Sciatic nerve (tissue), 2 donors: Measurements from ENCODE around the gene TRPM2. TPM values are rescaled to one million over a fixed set of nuclear protein-coding genes. Genes with fewer than 3 reads are reported as not detected.

Experiments used
- ATAC-seq: fragments of 200-7000 bp; cut with Tn5 transposase; one replicate; pipeline ENCODE4 v1.9.1; 2020; ENCODE audit warnings: mild to moderate bottlenecking, moderate library complexity
- DNase-seq: peaks from one replicate; pipeline ENCODE4 v3.0.0-alpha.2; 2020; ENCODE audit warnings: low spot score
- intact Hi-C: fragments of 100-400 bp; cut with DNase I; formaldehyde crosslinking; loops from one replicate; pipeline ENCODE4 v1.14.2; 2022
- total RNA-seq: library from RNA; stranded (reverse); fragmentation: NEBNext Ultra II Directional; extraction: Animal tissue kit (Norgen Biotek cat#: 25700); gene quantifications from one replicate; pipeline ENCODE4 v1.2.1, GENCODE V29; 2021
- donor health status: DM: no; HTN: no; CAD: no.
- donor health status: DM: no; HTN: no; CAD: no.

TRPM2 gene
- total RNA-seq, 1 donor from 2014 or later = 9.9 TPM

DNA sequence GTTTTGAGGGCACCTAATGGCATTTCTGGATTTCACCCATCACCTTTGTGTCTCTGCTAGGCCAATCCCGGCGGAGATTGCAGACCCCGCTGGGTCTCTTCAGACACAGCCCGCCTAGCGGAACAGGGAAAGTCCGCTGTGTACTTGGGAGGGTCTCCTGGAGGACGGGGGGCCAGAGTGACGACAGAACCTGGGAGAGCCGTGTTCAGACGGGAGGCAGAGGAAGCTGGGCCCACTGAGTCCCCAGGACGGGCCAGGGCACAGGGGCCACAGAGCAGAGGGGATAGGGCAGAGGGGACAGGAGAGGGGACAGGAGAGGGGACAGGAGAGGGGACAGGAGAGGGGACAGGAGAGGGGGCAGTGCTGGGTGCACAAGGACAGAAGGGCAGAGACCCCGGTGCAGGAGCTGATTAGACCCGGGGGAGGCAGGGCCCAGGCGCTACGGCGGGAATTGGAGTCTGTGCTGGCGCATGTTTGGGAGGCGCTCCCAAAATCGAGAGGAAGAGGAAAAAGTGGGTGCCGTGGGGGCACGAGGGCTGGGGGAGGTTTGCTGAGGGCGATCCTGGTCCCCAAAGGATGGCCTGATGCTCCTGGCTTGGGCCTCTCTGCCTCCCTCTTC, 12.7 kb downstream of the TRPM2 start:
- peak; percentile 51 for DNase-seq
- intact Hi-C loops = no loop called here
- ATAC-seq = no peak

DNA sequence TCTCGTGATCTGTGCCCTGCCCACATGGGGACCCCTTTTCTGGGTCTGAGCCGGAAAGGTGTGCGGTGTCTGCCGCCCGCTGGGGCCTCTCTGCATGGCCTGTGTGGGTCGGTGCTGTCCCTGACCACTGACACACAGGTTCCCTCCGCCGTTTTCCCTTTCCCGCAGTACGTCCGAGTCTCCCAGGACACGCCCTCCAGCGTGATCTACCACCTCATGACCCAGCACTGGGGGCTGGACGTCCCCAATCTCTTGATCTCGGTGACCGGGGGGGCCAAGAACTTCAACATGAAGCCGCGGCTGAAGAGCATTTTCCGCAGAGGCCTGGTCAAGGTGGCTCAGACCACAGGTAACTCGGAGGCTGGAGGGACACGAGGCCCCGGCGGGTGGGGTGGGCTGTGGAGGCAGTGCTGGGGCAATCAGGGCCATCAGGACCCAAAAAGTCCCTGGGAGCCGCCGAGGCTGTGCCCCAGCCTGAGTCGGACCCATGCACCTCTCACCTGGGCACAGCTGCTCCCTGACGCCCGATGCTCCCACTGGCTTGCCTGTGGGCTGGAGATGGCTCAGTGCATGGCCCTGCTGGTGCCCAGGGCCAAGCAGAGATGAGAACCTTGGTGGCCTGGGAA, 13.3 kb downstream of the TRPM2 start:
- ATAC-seq (no peak), DNase-seq (peak; percentile 53)
- intact Hi-C loops = no loop called here

DNA sequence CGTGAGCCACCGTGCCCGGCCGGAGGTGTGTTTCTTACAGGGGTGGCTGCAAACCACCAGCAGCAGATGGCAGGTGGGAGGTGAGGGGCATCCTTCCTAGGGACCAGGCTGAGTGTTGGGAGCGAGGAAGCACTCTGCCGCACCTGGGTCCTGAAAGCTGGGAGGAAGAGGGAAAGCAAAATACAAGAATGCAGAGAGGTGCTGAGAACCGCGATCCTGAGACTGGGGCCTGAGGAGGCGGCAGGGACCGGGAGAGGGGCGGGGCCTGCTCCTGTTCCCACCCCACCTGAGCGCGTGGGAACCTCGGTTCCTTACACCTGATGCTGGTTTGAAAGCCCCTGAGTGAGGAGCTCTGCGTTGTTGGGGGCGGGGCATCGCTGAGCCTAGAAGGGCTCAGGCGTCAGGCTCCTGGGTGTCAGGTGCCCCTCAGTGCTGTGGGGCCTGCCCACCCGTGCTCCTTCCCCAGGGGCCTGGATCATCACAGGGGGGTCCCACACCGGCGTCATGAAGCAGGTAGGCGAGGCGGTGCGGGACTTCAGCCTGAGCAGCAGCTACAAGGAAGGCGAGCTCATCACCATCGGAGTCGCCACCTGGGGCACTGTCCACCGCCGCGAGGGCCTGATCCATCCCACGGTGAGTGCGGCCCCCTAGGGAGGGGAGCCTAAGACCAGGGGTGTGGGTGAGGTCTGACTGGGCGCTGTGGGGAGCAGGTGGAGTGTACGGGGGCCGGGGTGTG, 15.5 kb downstream of the TRPM2 start:
- ATAC-seq = no peak
- peak; percentile 51 for DNase-seq
- intact Hi-C loops = no loop called here

DNA sequence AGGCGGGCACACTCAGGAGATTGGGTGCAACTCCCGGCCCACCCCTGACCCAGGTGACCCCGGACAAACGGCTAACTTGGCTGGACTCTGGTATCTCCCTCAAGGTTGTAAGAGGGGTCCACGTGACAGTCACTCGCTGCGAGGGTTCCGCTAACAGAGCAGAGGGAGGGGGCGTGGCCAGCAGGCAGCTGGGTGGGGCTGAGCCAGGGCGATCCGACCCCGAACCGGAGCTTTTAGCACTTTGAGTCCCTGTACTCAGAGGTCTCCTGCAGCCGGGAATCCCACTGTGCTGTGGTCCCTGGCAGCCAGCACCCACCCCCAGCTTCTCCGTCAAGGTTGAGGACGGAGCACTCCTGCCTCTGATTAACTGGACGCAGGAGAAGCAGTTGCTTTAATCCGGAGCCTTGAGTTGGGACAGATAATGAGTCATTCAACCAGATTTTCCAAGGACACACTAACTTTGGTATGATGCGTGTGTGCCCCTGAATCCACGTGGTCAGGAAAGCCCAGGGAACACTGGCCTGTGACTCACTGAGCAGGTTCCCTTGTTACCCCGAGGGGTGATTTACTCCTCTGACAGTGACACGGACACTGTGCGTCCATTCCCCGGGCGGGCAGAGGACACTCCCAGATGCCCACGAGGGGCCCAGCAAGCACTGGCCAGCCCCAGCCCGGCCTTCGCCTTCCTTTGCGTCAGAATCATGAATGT, 16.8 kb downstream of the TRPM2 start:
- intact Hi-C loops = no loop called here
- ATAC-seq (peak; percentile 38), DNase-seq (peak; percentile 61)

DNA sequence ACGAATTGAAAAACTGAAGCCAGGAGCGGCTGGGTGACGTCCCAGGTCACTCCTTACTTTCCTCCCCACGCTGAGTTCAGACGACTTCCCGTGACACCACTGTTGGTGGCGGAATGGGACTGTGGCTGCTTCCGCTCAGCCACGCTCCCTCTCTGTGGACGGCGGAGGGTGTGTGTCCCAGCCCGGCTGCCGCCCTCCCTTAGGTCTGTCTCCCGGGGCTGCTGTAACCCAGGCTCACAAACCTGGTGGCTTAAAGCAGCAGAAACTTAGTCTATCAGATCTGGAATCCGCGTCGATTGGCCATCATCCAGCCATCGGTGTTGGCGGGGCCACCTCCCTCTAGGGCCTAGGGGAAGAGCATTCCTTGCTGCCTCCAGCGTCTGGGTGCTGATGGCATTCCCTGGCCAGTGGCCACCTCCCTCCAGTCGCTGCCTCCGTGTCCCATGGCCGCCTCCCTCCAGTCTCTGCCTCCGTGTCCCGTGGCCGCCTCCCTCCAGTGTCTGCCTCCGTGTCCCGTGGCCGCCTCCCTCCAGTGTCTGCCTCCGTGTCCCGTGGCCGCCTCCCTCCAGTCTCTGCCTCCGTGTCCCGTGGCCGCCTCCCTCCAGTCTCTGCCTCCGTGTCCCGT, 17.5 kb downstream of the TRPM2 start:
- ATAC-seq (no peak), DNase-seq (peak; percentile 45)
- intact Hi-C loops = no loop called here

DNA sequence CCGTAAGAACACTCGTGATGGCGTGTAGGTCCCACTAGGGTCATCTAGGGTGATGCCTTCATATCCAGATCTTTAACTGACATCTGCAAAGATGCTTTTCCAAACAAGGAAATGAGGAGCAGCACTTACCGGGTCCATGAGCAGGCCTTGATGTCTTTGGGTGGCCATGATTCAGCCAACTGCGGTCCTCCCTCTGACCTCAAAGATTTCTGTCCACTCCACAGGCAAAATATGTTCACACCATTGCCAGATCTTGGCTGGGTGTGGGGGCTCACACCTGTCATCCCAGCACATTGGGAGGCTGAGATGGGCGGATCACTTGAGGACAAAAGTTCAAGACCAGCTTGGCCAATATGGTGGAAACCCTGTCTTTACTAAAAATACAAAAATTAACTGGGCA, 18.2 kb downstream of the TRPM2 start:
- intact Hi-C loops = no loop called here

DNA sequence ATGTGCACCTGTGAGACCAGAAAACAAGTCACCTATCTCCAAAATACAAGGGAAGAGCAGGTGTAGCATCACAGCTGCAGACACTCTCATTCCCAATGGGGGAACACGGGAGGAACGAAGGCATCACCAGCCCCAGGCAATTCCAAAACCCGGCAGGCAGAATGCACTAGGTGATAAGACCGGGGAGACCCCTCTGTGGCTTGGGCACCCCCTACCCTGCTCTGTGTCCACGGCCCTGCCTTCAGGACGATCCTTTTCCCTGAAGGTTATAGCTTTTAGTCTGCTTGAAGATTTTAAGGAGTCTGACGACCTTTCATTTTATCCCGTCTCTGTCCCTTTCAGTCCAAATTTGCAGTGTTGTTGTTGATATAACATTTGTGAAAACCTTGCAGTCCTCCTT, 19.2 kb downstream of the TRPM2 start:
- DNase-seq = no peak
- no peak for ATAC-seq
- intact Hi-C loops = no loop called here

More for the DNA sequence above, 18.2 kb downstream of the TRPM2 start:
- DNase-seq (no peak), ATAC-seq (no peak)

DNA sequence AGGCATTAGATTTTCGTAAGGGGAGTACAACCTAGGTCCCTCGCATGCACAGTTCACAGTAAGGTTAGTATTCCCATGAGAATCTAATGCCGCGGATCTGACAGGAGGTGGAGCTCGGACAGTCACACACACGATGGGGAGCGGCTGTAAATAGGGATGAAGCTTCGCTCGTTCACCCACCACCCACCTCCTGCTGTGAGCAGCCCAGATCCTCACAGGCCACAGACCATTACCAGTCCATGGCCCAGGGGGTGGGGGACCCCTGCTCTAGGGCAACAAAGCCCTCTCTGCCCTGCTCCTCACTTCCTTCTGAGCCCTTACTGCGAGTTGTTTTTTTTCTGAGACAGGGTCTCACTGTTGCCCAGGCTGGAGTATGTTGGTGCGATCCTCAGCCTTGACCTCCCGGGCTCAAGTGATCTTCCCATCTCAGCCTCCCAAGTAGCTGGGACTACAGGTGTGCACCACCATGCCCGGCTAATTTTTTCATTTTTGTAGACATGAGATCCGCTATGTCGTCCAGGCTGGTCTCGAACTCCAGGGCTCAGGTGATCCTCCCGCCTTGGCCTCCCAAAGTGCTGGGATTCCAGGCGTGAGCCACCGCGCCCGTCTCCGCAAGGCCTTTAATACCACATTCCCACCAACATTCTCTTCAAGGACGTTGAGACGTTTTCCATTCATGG, 21.3 kb downstream of the TRPM2 start:
- intact Hi-C loops = loop anchor here (2.0 kb wide), 1 partner anchor 30 kb away; no protein-coding TSS in a partner anchor
- DNase-seq (peak; percentile 22), ATAC-seq (no peak)

DNA sequence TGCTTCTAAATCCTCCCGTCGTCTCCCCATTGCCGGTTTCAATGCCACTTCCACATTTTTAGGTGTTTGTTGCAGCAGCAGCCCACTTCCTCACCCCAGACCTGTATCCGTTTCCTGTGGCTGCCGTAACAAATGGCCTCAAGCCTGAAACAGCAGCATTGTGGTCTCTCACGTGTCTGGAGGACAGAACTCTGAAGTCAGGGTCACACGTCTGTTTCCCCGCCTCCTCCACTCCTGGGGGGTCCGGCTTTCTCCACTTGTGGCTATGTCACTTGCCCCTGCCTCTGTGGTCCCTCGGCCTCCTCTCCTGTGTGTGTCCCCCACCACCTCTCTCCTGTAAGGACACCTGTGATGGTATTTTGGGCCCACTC, 21.8 kb downstream of the TRPM2 start:
- peak; percentile 50 for ATAC-seq
- peak; percentile 61 for DNase-seq
- intact Hi-C loops = loop anchor here (2.0 kb wide), 1 partner anchor 30 kb away; no protein-coding TSS in a partner anchor

DNA sequence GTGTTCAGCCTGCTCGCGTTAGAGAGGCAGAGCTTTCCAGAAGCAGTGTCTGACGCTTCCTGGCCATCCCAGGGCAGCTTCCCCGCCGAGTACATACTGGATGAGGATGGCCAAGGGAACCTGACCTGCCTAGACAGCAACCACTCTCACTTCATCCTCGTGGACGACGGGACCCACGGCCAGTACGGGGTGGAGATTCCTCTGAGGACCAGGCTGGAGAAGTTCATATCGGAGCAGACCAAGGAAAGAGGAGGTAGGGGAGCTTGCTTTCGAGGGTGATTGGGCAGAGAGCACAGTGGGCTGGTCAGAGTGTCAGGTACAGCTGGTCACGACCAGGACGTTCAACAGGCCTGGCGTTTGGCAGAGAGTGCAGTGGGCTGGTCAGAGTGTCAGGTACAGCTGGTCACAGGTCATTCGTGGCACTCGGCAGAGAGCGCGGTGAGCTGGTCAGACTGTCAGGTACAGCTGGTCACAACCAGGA, 22.4 kb downstream of the TRPM2 start:
- intact Hi-C loops = loop anchor here (2.0 kb wide), 1 partner anchor 31 kb away; no protein-coding TSS in a partner anchor
- DNase-seq (peak; percentile 52), ATAC-seq (no peak)

DNA sequence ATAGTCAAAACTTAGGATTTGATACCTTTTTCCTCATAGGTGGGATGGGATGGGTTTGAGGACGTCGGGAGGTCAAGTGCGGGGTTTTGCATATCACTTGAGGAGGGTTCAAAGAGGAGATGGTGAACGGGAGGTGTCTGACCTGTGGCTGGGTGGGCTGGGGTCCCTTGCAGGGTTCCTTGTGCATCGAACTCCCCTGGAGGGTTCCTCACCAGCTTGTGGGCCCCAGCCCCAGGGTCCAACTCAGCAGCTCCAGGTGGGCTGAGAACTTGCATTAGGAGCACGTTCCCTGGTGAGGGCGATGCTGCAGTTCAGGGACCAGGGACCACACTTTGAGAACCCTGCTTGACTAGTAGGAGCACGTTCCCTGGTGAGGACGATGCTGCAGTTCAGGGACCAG, 23.2 kb downstream of the TRPM2 start:
- DNase-seq (peak; percentile 36), ATAC-seq (no peak)
- intact Hi-C loops = no loop called here

DNA sequence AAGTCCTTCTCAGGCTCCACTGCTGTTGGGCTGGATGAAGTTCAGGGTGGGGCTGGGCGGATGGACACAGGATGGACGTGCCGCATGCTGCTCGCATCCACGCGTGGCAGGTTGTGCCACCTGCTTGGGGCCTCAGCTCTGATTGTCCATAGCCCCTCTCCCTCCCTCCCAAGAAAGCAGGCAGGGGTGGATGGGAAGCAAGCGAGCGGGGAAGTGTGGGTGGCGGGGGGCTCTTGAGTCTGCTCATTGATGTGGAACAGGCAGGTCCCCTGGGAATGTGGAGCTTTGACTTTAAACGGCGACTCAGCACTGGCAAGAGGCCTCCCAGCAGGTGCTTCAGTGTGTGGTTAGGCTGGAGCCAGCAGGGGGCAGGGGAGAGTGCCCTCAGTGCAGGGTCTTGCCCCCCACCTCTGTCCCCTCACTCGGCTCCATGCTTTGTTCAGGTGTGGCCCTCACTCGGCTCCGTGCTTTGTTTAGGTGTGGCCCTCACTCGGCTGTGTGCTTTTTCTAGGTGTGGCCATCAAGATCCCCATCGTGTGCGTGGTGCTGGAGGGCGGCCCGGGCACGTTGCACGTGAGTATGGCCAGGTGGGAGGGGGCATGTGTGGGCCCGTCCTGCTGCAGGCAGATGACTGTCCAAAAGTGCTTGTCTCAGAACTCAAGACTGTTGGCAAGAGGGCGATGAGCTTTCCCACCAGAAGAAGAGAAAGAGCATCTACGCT, 23.9 kb downstream of the TRPM2 start:
- ATAC-seq (no peak), DNase-seq (peak; percentile 50)
- intact Hi-C loops = no loop called here

DNA sequence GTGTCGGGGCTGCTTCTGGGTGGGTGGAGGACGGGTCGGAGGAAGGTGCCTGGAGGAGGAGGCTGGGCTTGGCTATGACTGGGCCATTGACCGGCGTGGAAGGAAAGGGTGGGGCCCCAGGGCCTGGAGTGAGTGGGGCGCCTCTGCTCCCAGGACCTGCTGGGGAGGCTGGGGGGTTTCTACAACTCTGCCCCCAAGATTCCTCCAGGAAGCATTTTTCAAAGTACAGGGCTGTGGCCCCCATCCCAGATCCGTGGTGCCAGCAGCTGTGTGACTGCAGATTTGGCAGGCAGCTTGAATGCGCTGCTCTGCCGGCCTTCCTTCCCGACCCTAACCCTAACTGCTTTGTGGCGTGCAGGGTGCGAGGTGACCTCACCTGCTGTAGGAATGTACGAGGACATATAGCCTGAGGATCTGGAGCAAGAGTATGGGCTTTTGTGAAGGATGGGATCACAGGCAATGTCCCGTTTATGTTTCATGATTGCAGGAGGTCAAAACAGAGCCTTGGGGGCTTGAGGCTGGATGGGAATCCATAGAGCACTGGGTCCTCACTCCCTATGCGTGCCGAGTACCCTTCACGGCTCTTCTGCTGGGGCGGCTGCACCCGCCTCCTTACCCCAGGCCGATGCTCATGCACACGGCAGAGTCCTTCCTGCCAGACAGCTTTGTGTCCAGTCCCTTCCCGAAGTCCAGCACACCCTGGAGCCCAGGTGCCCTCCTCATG, 24.7 kb downstream of the TRPM2 start:
- intact Hi-C loops = no loop called here
- DNase-seq = peak; percentile 33
- ATAC-seq = no peak

DNA sequence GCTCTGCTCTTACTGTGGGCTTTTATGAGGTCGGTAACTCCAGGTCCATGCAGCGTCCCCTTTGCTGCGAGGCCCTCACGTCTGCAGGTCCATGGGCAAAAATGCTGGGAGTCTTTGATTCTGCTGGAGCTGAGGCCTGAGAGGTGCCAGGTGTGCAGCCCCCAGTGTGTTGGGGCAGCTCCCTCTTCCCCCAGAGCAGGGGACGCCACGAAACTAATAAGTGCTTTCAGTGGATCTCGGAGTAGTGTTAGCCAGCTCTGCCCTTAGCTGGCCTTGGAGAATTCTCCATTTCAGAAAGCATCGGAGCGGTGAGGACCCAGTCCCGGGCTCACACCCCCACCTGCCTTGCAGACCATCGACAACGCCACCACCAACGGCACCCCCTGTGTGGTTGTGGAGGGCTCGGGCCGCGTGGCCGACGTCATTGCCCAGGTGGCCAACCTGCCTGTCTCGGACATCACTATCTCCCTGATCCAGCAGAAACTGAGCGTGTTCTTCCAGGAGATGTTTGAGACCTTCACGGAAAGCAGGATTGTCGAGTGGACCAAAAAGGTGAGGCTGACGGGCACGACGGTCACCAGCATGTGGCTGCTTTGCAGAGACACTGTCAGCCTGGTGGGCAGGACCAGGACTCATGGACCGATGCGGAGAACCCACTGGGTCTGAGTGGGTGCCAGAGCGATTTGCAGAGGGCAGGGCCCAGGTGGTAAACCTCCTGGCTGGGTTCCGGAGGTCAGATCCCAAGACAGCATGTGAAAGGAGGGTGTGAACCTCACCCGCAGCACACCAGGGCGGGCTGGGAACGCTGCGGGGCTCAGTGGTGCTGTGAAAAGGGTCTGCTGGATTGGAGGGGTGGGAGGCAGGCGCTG, 25.5 kb downstream of the TRPM2 start:
- intact Hi-C loops = no loop called here
- ATAC-seq = no peak
- peak; percentile 48 for DNase-seq

DNA sequence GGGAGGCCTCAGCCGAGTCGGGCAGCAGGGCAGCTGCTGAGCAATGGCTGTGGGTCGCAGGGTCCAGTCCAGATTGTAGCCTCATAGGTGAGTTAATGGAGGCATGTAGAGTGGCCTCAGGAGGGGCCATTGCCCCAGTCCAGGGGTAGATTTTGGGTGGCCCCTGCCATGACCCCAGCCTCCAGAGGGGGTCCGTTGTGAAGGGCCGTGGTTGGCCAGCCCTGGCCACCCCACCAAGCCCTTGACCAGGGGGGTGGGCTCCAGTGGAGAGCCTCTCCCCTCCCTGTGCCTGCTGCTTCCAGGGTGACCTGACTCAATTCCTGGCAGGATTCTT, 26.1 kb downstream of the TRPM2 start:
- intact Hi-C loops = no loop called here
- no peak for ATAC-seq
- no peak for DNase-seq

DNA sequence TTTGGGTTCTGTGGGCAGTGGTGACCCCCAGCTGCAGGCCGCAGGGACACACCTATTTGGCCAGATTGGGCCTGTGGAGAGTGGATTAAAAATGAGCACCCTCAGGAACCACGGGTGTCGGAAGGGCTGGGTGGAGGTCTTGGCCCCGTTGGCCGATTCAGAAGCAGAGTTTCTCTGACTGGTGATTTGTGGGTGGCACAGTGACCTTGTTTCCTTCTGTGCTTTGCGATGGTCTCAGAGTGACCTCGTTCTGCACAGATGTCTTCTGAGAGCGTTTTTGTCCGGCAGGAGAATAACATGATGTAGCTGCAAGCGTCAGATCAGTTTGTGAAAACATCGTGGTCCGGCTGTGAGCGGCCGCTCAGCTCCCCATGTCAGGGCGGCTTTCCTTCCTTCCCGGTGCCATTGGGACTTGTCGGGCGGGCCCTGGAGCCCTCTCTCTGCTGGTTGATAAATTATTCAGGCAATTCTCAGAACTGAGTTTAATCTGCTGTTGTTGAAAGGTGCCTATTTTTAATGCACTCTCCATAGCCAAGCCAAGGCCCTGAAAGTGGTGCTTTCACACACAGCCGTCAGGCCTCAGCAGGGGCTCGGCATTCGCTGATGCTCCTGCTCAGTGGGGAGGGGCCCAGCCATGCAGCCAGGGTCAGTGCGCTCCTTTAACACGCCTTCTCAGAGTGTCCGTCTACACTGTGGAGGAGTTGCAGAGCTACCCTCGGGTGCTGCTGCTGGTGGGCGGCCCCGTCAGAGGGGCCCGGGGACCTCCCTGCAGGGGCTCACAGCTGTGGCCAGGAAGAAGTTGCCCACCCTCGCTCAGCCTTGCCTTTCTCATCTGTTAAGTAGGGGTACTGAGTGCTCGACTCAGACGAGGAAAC, 26.8 kb downstream of the TRPM2 start:
- DNase-seq (no peak), ATAC-seq (no peak)
- intact Hi-C loops = no loop called here
